K562 (cell line): ENCODE results near the gene ANXA9. TPM values are rescaled to one million over a fixed set of nuclear protein-coding genes. Genes with fewer than 3 reads are reported as not detected.

ENCODE experiments used
- CXXC5 ChIP-seq: fragments of 250-450 bp; sonication (Bioruptor Pico); IDR thresholded peaks from 2 replicates; pipeline ENCODE4 v1.8.0; 2022; ENCODE audit warnings: inconsistent platforms, mild to moderate bottlenecking, moderate library complexity
- MTA1 ChIP-seq: fragments of 450-650 bp; IDR thresholded peaks from 2 replicates; pipeline ENCODE4 v1.6.1; 2017; ENCODE audit warnings: borderline replicate concordance
- MTA3 ChIP-seq: fragments of 450-650 bp; formaldehyde crosslinking; IDR thresholded peaks from 2 replicates; pipeline ENCODE4 v1.6.1; 2017; ENCODE audit warnings: mild to moderate bottlenecking, borderline replicate concordance
- NCOA6 ChIP-seq: fragments of 450-650 bp; IDR thresholded peaks from 2 replicates; pipeline ENCODE4 v1.6.1; 2017; ENCODE audit warnings: mild to moderate bottlenecking
- RHOXF2B ChIP-seq: fragments of 250-450 bp; sonication (Bioruptor Pico); conservative IDR thresholded peaks from 2 replicates; pipeline ENCODE4 v1.5.1; 2021
- RNF2 ChIP-seq: sonication (generic); IDR thresholded peaks from 2 replicates; pipeline ENCODE4 v1.6.1; 2016
- ZNF583 ChIP-seq: fragments of 250-450 bp; sonication (Bioruptor Pico); IDR thresholded peaks from 2 replicates; pipeline ENCODE4 v1.4.0; 2020
- ZNF75A ChIP-seq: fragments of 450-650 bp; formaldehyde crosslinking; IDR thresholded peaks from 2 replicates; pipeline ENCODE4 v1.4.0; 2020; ENCODE audit warnings: mild to moderate bottlenecking
- polyA plus RNA-seq, 8 experiments: library from polyadenylated mRNA; depleted of rRNA in 4 of 8; stranded (reverse) in 5 of 8; unstranded in 3 of 8; fragments of >200 nt; fragmentation: Nextera tagmentation in 2 of 8; fragmentation: Illumina TruSeq in 1 of 8; extraction: Ambion mirVana in 2 of 8; extraction: Trizol in 1 of 8; gene quantifications; 2 replicates each; pipeline versions ENCODE4 v1.2.1 to v1.2.3, GENCODE V29; 2011 to 2014; ENCODE audit warnings: inconsistent platforms in 1 of 8, missing spikeins in 1 of 8
- total RNA-seq, 7 experiments: library from RNA; depleted of rRNA in 6 of 7; stranded (reverse); fragments of >200 nt in 6 of 7; fragmentation: Illumina TruSeq in 2 of 7; extraction: Trizol in 2 of 7; gene quantifications; 2 replicates each; pipeline versions ENCODE4 v1.2.1 to v1.2.3, GENCODE V29; 2011 to 2021; ENCODE audit warnings: low replicate concordance in 1 of 7
- TF ChIP-seq, protein P1 (sequence below): fragments of 450-650 bp; IDR thresholded peaks from 2 replicates; pipeline ENCODE4 v1.6.1; 2017; ENCODE audit warnings: antibody characterized with exemption, mild to moderate bottlenecking
- TF ChIP-seq, protein P2 (sequence below): fragments of 450-650 bp; formaldehyde crosslinking; IDR thresholded peaks from 2 replicates; pipeline ENCODE4 v1.4.0; 2022; ENCODE audit warnings: missing genetic modification characterization
- TF ChIP-seq, protein P3 (sequence below): IDR thresholded peaks from 2 replicates; pipeline ENCODE4 v1.6.1; 2011; ENCODE audit warnings: borderline replicate concordance, low read depth, mild to moderate bottlenecking, moderate library complexity, low read length; ENCODE audit not compliant: insufficient read depth, poor library complexity, severe bottlenecking
- TF ChIP-seq, protein P4 (sequence below), 2 experiments: fragments of 200-800 bp in 1 of 2; sonication (Bioruptor generic) in 1 of 2; sonication (generic) in 1 of 2; formaldehyde crosslinking in 1 of 2; IDR thresholded peaks in 1 of 2; conservative IDR thresholded peaks in 1 of 2; 2 replicates each; pipeline versions ENCODE4 v1.5.0 to v1.6.1; 2016 to 2020; ENCODE audit warnings: missing compliant biosample characterization in 1 of 2, missing genetic modification characterization in 1 of 2, missing genetic modification reagents in 1 of 2

Gene ANXA9
- total and polyA plus RNA-seq, 9 of the 15 experiments (the other 6 are each of a cell fraction or from before 2014, with no cell fraction given): 0.24 to 1.6 (median 0.57) TPM

DNA sequence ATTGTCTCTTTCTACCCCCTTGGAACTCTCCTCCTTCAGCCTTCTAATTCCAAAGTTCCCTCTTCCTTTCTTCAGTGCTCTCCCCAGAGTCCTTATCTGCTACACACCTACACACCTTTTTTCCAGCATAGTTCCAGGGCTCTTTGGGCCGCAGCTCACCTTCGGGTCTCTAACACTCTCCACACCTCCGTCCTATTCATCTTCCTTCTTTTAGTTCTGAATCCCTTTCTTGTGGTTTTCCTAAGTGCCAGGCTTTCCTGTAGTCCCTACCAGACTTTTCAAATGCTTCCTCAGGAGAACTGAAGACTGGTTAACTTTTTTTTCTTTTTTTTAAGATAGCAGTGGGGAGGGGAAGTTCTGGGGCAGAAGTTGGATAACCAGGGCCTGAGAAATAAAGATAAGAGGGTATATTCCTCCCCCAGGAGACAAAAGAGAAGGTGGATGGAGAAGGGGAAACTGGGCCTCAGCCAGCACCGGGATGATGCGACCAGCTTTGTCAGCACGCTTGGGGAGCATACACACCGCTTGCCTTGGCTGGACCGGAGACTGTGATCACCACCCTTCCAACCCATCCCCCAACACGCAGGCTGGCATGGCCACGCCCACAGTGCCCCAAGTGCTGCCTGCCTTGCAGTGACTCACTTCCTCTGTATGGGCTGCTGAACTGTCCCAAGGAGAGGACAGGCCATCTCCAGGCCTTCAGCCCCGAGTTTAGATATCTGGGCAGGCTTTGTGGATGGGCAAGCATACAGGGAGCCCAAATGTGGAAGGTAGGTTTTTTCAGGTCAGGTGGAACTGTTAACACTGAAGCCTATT lies 5.0 kb upstream of the ANXA9 start (continued):
- TF ChIP-seq, protein P1, sequence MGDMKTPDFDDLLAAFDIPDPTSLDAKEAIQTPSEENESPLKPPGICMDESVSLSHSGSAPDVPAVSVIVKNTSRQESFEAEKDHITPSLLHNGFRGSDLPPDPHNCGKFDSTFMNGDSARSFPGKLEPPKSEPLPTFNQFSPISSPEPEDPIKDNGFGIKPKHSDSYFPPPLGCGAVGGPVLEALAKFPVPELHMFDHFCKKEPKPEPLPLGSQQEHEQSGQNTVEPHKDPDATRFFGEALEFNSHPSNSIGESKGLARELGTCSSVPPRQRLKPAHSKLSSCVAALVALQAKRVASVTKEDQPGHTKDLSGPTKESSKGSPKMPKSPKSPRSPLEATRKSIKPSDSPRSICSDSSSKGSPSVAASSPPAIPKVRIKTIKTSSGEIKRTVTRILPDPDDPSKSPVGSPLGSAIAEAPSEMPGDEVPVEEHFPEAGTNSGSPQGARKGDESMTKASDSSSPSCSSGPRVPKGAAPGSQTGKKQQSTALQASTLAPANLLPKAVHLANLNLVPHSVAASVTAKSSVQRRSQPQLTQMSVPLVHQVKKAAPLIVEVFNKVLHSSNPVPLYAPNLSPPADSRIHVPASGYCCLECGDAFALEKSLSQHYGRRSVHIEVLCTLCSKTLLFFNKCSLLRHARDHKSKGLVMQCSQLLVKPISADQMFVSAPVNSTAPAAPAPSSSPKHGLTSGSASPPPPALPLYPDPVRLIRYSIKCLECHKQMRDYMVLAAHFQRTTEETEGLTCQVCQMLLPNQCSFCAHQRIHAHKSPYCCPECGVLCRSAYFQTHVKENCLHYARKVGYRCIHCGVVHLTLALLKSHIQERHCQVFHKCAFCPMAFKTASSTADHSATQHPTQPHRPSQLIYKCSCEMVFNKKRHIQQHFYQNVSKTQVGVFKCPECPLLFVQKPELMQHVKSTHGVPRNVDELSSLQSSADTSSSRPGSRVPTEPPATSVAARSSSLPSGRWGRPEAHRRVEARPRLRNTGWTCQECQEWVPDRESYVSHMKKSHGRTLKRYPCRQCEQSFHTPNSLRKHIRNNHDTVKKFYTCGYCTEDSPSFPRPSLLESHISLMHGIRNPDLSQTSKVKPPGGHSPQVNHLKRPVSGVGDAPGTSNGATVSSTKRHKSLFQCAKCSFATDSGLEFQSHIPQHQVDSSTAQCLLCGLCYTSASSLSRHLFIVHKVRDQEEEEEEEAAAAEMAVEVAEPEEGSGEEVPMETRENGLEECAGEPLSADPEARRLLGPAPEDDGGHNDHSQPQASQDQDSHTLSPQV: peak; percentile 96
- 0 out of 2 replicates have a peak, but pooled peaks have one; percentile 31 for TF ChIP-seq ZNF75A
- peak; percentile 57; the same call in 1 of the 2 replicates for TF ChIP-seq ZNF583
- TF ChIP-seq MTA1: peak; percentile 73; the same call in 1 of the 2 replicates
- peak; percentile 81 for TF ChIP-seq RNF2
- peak; percentile 78 for TF ChIP-seq MTA3
- TF ChIP-seq, protein P2, sequence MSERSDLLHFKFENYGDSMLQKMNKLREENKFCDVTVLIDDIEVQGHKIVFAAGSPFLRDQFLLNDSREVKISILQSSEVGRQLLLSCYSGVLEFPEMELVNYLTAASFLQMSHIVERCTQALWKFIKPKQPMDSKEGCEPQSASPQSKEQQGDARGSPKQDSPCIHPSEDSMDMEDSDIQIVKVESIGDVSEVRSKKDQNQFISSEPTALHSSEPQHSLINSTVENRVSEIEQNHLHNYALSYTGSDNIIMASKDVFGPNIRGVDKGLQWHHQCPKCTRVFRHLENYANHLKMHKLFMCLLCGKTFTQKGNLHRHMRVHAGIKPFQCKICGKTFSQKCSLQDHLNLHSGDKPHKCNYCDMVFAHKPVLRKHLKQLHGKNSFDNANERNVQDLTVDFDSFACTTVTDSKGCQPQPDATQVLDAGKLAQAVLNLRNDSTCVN: no peak
- TF ChIP-seq, protein P3, sequence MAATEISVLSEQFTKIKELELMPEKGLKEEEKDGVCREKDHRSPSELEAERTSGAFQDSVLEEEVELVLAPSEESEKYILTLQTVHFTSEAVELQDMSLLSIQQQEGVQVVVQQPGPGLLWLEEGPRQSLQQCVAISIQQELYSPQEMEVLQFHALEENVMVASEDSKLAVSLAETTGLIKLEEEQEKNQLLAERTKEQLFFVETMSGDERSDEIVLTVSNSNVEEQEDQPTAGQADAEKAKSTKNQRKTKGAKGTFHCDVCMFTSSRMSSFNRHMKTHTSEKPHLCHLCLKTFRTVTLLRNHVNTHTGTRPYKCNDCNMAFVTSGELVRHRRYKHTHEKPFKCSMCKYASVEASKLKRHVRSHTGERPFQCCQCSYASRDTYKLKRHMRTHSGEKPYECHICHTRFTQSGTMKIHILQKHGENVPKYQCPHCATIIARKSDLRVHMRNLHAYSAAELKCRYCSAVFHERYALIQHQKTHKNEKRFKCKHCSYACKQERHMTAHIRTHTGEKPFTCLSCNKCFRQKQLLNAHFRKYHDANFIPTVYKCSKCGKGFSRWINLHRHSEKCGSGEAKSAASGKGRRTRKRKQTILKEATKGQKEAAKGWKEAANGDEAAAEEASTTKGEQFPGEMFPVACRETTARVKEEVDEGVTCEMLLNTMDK: peak; percentile 20
- TF ChIP-seq, protein P4, sequence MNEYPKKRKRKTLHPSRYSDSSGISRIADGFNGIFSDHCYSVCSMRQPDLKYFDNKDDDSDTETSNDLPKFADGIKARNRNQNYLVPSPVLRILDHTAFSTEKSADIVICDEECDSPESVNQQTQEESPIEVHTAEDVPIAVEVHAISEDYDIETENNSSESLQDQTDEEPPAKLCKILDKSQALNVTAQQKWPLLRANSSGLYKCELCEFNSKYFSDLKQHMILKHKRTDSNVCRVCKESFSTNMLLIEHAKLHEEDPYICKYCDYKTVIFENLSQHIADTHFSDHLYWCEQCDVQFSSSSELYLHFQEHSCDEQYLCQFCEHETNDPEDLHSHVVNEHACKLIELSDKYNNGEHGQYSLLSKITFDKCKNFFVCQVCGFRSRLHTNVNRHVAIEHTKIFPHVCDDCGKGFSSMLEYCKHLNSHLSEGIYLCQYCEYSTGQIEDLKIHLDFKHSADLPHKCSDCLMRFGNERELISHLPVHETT (CRISPR knock-in tag; conservative IDR thresholded peaks at IDR 0.05 in 1 of 2, IDR thresholded peaks at IDR 0.05 in 1 of 2): peak in 1 of 2 experiments; percentile 89; a peak in 2 of 4 replicates
- peak; percentile 62 for TF ChIP-seq CXXC5 (CRISPR knock-in tag)
- TF ChIP-seq RHOXF2B: no peak
- TF ChIP-seq NCOA6: no peak
